ENCODE data around the gene ELOA2. TPM values are rescaled to one million over a fixed set of nuclear protein-coding genes. Genes with fewer than 3 reads are reported as not detected.

ELOA2 gene
- total RNA-seq = not detected
- not detected for polyA plus RNA-seq

DNA sequence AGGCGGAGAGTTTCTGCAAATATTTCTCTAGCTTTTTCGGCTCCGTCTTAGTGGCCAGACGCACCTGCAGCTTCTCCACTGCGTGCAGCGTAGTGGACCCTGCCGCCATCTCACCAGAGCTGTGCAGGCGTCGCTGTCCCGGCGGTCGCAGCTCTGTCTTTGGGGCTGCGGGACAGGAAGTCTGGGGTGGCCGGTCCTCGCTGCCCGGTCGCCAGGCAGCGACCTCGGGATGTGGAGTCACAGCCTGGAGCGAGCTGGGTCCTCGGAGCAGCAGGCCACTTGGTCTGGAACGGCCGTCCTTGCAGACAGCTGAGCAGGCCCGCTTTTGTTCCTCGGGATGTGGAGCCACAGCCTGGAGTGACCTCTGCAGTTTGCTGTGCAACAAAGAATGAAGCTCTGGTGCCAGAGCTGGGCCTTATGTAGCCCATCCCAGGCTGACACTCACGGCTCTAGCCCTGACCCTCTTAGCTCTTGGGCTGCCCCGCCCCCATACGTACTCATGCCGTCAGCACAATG is at the start of gene ELOA2:
TSS of gene ELOA2 (minus strand) at position 466 of the 516 bp plus-strand sequence. CDS start at position 109, 357 bp downstream.
- no peak for DNase-seq

DNA sequence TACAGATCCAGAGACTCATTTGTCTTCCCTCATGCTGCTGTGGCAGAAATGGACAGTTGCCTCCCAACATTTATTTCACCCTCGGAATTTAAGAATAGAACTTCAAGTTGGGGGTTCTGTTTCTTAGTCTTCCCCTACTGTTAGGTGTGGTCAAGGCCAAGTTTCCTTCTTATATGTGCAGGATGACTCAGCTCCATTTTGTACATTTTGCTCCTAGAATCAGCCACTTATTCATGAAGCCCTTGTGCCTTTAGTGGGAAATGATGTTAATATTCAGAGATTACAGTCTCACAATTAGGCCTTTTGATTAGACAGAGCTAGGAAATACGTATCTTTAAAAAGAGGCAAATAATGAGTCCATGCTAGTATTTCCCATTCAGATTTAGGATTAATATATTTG is 46.2 kb upstream of the ELOA2 start:
- Histone ChIP-seq H3K36me3 (no peaks in the 10 kb centered on the region), H3K4me3 (no peak overlapping the region), H3K27ac (no peak overlapping the region), H3K27me3 (no peaks in the 10 kb centered on the region), H3K4me1 (no peaks in the 10 kb centered on the region), H3K9me3 (no peaks in the 10 kb centered on the region)
- WGBS, 2 donors = 85 to 95% methylated on average over 2 of the region's 2 CpGs
- no peak for TF ChIP-seq POLR2AphosphoS5 (IDR thresholded peaks at IDR 0.05)
- TF ChIP-seq POLR2A (IDR thresholded peaks at IDR 0.05) = no peak
- TF ChIP-seq EP300 (IDR thresholded peaks at IDR 0.05) = no peak
- TF ChIP-seq, protein P1, sequence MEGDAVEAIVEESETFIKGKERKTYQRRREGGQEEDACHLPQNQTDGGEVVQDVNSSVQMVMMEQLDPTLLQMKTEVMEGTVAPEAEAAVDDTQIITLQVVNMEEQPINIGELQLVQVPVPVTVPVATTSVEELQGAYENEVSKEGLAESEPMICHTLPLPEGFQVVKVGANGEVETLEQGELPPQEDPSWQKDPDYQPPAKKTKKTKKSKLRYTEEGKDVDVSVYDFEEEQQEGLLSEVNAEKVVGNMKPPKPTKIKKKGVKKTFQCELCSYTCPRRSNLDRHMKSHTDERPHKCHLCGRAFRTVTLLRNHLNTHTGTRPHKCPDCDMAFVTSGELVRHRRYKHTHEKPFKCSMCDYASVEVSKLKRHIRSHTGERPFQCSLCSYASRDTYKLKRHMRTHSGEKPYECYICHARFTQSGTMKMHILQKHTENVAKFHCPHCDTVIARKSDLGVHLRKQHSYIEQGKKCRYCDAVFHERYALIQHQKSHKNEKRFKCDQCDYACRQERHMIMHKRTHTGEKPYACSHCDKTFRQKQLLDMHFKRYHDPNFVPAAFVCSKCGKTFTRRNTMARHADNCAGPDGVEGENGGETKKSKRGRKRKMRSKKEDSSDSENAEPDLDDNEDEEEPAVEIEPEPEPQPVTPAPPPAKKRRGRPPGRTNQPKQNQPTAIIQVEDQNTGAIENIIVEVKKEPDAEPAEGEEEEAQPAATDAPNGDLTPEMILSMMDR (IDR thresholded peaks at IDR 0.05) = no peak
- intact Hi-C loops (cut with DNase I) = no loop called here
- no peak for DNase-seq

More for the DNA sequence above, at the start of gene ELOA2:
- H3K9me3 ChIP-seq = peaks cover 0 to 3% (median 0%) of the 10 kb centered on the region in 4 donors
- no peaks in the 10 kb centered on the region for H3K4me1 ChIP-seq
- intact Hi-C loops (cut with DNase I) = no loop called here
- WGBS, 2 donors = 96 to 97% methylated on average over 29 of the region's 29 CpGs
- H3K27me3 ChIP-seq = no peaks in the 10 kb centered on the region
- TF ChIP-seq, protein P1 (IDR thresholded peaks at IDR 0.05) = no peak
- TF ChIP-seq EP300 (IDR thresholded peaks at IDR 0.05) = no peak
- TF ChIP-seq POLR2AphosphoS5 (IDR thresholded peaks at IDR 0.05) = no peak
- TF ChIP-seq POLR2A (IDR thresholded peaks at IDR 0.05) = no peak
- H3K27ac ChIP-seq = no peak within 1 kb of the TSS
- no peak within 1 kb of the TSS for H3K4me3 ChIP-seq
- no peaks in the 10 kb centered on the region for H3K36me3 ChIP-seq

- DNase-seq = no peak
- no peaks in the 10 kb centered on the region for H3K27me3 ChIP-seq
- intact Hi-C loops (cut with DNase I) = no loop called here
- no peaks in the 10 kb centered on the region for H3K4me1 ChIP-seq
- H3K36me3 ChIP-seq = no peaks in the 10 kb centered on the region
- no peak overlapping the region for H3K27ac ChIP-seq
- no peak overlapping the region for H3K4me3 ChIP-seq
- 93 to 99% methylated on average over 2 of the region's 2 CpGs for WGBS, 2 donors
- TF ChIP-seq POLR2A (IDR thresholded peaks at IDR 0.05) (no peak), POLR2AphosphoS5 (IDR thresholded peaks at IDR 0.05) (no peak), EP300 (IDR thresholded peaks at IDR 0.05) (no peak)
- TF ChIP-seq, protein P1 (IDR thresholded peaks at IDR 0.05) = no peak
- no peaks in the 10 kb centered on the region for H3K9me3 ChIP-seq
Measured at GRCh38 chr18:47080872-47081271, 45.5 kb upstream of the ELOA2 start.

GRCh38 chr18:47077111-47077510 is 41.7 kb upstream of the ELOA2 start:
- Histone ChIP-seq H3K27me3 (no peaks in the 10 kb centered on the region), H3K27ac (no peak overlapping the region), H3K9me3 (no peaks in the 10 kb centered on the region), H3K4me1 (no peaks in the 10 kb centered on the region), H3K4me3 (no peak overlapping the region), H3K36me3 (no peaks in the 10 kb centered on the region)
- no peak for DNase-seq
- TF ChIP-seq EP300 (IDR thresholded peaks at IDR 0.05) (no peak), POLR2A (IDR thresholded peaks at IDR 0.05) (no peak), POLR2AphosphoS5 (IDR thresholded peaks at IDR 0.05) (no peak)
- TF ChIP-seq, protein P1 (IDR thresholded peaks at IDR 0.05) = no peak
- intact Hi-C loops (cut with DNase I) = no loop called here
- WGBS, 2 donors = 90 to 93% methylated on average over 7 of the region's 7 CpGs
